HG03565 (cell line): ENCODE results near the gene CLRN2.

Source experiments
- ATAC-seq: cut with Tn5 transposase; IDR thresholded peaks from one replicate; pipeline ENCODE4 v1.9.1; 2021; ENCODE audit warnings: mild to moderate bottlenecking, moderate library complexity; ENCODE audit not compliant: unreplicated experiment

Gene CLRN2, protein sequence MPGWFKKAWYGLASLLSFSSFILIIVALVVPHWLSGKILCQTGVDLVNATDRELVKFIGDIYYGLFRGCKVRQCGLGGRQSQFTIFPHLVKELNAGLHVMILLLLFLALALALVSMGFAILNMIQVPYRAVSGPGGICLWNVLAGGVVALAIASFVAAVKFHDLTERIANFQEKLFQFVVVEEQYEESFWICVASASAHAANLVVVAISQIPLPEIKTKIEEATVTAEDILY

DNA sequence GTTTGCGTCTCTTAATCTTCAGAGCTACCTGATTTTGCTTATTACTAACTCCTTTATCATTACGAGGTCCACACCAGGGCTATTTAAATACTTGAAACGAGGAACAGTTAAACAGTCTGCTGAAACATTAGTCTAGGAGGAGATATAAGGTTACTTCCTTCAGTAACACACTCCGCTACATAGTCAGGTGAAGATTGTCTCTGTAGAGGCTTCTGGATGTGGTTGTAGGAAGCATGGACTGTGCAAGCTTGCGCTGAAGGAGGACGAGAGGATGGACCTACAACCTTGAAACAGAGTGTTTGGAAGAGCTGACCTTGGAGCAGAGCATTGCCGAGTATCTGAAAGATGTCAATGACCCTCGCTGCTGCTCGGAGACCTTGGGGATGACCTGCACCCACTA lies at the start of gene CLRN2:
Gene CLRN2 (plus strand): TSS at position 301 of the 400 bp plus-strand sequence. CDS start 102 bp downstream, outside the sequence.
- ATAC-seq = no peak

DNA sequence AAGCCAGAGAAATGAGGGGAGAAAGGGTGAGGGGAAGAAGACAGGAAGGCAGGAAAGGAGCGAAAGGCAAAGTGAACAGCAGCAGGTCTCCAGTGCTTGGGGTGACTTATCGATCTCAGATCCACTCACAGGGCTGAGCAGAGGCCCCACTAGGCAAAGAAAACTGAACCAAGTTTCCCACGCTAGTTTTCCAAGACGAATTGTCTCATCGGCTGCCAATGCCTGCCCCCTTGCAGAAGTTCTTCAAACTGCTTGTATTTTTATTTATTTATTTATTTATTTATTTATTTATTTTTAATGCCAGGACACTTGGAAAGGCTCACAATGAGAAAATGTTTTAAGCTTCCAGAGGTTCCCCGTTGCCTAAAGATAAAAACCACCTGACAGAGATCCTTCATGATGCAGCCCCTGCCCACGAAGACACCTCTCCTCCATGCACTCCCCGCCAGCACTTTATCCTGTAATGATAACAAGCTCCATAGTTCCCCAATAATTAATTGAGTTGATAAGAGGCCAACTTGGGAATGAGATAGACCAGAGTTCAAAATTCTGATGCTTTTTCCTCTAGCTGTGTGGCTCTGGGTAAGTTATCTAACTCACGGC lies 46.2 kb upstream of the CLRN2 start:
- no peak for ATAC-seq

- ATAC-seq = no peak
These were observed 44.9 kb upstream of the CLRN2 start for GRCh38 chr4:17469931-17470674.

DNA sequence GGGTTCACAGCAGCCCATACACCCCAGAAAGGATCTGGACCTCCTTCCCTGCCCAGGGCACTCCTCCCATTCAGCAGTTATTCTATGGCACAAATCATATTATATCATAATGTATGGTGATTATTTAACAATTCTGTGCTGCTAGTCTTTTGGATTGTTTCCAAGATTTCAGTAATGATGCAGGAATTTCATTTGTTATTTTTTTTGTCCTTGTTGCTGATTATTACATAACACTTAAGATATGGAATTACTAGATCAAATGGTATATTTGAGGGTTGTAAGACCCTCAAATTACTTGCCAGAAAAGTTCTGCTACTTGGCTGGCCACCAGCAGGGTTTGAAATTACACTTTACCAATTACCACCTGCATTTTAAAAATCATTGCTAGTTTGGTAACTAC lies 39.5 kb upstream of the CLRN2 start:
- ATAC-seq = no peak

GRCh38 chr4:17476853-17477252 lies 38.1 kb upstream of the CLRN2 start:
- ATAC-seq = no peak

GRCh38 chr4:17477774-17478472 lies 37.0 kb upstream of the CLRN2 start:
- no peak for ATAC-seq

DNA sequence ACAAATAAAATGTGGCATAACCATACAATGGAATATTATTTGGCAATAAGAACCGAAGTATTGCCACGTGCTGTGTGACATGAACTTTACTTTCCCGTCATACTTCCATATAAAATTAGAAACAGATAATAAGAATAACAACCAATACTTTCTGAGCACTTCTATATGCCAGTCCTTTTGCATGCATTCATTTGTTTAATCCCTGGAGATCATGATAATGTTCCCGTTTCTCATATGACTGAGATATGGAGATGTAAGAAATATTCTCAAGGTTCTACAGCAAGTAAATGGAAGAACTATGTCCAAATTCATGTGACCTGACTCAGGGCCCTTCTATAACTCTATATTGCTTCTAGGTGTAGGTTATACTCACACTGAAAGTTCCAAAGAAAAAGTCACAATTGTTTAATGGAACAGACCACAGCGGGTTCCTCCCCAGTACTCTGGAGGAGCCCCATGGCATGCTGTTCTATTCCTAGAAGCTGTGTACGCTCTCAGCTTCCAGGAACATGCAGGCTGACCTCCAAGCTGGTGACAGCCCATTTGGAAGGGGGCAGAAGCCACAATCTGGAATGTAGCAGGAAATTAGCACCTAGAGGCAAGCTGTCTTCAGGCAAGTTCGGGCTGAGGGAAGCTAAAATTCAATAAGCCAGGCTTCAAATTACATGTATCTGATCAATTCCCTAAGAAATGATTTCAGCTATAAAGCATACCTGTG lies 34.6 kb upstream of the CLRN2 start:
- no peak for ATAC-seq

DNA sequence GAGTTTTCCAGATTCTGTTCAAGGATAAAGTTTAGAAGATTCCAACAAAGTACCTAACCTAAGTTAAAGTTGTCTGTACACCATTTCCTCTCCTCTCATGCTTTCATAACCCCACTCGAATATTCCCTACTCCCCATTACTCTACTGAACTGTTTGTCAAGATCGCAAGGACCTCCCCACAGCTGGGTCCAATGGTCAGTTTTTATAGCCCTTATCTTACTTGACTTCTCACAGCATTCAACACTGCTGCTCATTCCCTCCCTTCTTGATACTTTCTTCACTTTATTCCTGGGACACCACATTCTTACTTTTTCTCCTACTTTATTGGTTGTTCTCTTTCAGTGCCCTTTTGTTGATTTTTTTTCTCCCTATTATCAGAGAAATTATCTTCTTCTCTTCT lies 34.0 kb upstream of the CLRN2 start:
- ATAC-seq = no peak

GRCh38 chr4:17482716-17483115 lies 32.2 kb upstream of the CLRN2 start:
- ATAC-seq = no peak

- ATAC-seq = no peak
These were observed 25.8 kb upstream of the CLRN2 start for GRCh38 chr4:17489123-17489522.

GRCh38 chr4:17489721-17490120 lies 25.2 kb upstream of the CLRN2 start:
- ATAC-seq = no peak

GRCh38 chr4:17490575-17491059 lies 24.3 kb upstream of the CLRN2 start:
- ATAC-seq = no peak

- ATAC-seq = no peak
These were observed 23.8 kb upstream of the CLRN2 start for GRCh38 chr4:17491196-17491595.

DNA sequence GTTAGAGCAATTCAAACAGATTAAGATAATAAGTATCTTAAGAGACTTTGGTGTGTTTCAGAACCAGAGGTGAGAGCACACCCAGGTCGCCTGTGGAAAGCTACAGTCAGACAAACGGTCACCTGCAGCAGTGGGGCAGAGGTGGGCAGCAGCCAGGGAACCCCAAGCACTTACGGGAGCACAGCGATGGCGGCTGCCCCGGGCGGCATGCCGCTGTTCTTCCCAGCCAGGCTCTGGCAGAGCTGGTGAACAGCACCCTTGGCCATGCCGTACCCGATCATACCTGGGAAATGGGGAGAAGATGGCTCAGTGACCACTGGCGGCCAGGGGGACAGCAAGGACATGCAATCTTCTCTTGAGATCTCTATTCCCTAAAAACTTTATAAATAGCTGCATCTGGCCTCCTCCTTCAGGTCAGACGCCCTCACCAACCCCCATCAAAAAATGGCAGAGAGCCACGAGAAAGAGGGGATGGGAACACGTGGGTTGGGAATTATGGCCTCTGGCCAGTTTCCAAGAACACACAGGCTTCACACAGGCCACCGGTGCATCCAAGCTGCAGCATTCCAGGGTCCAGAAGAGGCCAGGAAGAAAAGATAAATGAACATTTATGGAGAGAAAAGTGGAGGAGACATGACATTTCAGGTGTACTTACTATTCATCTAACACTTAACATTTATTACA lies 22.8 kb upstream of the CLRN2 start:
- no peak for ATAC-seq

DNA sequence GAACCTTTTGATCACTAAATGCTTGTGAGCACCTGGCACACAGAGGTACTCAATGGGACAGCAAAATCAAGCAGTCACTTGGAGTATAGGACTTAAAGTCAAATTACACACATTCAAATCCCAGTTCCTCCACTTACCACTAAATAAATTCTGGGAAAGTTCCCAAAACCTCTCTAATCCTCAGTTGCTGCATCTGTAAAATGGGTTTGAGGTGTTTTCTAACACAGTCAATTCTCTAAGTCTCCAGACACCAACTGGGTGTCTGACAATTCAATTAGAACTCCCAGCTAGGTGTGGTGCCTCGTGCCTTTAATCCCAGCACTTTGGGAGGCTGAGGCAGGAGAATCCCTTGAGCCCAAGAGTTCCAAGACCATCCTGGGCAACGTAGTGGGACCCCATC lies 22.1 kb upstream of the CLRN2 start:
- no peak for ATAC-seq

DNA sequence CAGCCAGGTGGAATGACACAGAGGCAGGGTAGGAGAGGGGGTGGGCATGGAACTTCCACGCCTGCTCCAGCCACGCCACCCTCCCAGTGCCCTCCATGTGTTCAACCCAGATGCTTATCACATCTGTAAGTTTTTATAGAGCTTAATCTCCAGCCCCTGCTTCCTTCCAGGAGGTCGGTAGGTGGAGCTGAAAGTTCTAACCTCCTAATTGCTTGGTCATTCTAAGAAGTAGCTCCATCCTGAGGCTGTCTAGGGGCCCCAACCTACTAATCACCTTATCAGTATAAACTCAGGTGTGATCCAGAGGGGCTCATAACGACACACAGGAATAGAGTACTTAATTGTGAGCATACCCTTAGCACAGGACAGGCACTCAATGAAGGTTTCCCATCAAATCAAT lies 21.3 kb upstream of the CLRN2 start:
- no peak for ATAC-seq

DNA sequence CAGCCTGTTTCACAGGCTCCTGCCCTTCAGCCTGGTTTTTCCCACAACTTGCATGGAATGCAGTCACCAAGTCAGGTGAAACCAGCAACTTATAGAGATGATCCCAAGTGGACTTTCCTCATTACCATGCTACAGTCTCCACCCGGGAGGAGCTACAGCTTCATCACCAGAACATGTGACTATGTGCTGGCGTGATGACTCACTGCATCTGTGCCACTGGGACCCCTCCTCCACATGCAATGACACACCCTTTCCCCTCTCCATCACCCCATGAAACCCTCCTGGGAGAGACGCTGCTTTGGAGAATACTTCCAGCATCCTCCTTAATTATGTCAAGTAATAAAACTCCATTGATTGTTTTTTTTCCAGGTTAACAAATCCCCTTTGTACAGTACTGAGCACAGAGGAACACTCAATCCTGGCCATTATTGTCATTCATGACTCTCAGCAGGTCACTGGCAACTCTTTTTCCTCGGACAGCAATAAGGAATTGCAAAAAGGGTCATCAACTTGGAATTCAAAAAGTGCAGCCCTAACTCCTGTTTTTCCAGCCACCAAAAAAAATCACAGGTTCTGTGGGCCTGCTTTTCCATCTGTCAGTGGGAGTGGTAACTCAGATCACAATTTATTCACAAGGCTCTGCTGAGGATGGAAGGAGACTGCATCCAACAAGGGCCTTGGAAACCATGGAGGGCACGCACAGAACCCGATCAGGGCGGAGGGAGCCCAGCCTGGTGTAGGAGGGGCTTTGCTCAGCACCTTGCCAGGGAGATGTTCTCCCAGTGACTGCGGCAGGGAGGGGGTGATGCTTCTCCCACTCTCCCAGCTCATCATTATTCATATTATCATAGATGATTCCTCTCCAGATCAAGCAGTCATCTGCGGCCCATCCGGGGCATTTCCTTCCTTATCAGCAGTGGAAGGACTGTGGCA lies 20.4 kb upstream of the CLRN2 start:
- no peak for ATAC-seq

DNA sequence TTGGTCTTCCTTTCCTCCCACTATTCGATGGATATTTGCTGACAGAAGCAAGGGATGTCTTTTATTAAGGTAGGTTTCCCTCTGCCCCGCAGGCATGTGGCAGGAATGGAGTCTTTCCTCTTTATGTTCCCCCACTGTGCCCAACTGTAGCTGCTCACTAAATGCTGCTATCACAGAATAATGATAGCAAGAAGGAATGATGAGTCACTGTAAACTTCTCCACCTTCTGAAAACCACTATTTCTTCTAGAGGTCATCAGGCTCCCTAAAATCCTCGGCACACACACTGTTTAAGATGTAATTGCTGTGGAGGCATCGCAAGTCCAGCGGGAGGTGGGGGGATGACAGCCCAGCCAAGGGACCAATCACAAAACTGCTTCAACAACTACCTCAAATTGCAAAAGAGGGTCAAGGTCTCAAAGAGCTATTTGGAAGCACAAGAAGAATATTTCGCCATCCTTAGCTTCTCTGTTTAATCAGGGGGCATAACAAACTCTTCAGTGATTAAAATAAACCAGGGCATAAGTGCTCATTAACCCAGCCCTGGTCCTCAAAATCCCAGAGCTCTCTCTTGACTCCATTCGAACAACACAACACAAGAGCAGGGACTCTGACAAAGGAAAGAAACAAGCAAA lies 17.0 kb upstream of the CLRN2 start:
- no peak for ATAC-seq

DNA sequence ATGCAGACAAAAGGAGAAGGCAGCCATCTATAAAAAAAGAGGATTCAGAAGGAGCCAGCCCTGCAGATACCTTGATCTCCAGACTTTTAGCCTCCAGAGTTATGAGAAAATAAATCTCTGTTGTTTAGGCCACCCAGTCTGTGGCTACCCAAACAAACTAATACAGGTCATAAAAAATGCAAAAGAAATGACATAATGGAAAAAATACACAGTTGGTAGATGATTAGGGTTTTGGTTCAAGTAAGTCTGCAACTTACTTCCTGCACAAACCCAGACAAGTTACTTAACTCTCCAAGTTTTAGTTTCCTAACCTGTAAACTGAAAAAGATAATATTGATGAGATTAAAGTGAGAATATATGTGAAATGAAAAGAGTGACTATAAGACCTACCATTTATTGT lies 14.4 kb upstream of the CLRN2 start:
- no peak for ATAC-seq
